ENCODE results near the gene CD226. TPM values are rescaled to one million over a fixed set of nuclear protein-coding genes. Genes with fewer than 3 reads are reported as not detected.
A peak's percentile ranks its signal among the peaks of the same experiment; 100 is the strongest.
"Not testable (repeated sequence)": the region's sequence is repeated elsewhere in the genome, so short reads cannot be mapped to it uniquely, and the experiment has no call there.

CD226 gene
- polyA plus RNA-seq, 3 donors, result 2.0 to 2.7 (median 2.7) TPM

DNA sequence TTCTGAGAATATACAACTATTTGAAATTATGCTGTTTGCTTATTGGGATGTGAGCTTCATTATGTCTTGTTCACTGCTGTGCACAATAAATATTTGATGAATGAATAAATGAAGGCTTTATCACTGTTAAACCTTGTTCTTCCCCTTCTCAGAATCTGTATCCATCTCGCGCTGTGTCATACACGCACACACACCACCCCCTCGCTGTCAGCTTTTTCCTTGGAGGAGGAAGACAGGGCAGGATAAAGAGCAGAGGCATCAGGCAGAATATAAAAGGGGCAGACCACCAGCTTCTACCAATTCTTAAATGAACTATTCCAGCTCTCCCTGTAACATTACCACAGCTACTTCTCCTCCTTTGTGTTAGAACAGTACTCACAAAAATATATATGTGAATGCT lies 75.0 kb downstream of the CD226 start:
- no peak for DNase-seq

GRCh38 chr18:69871363-69871762 lies 76.3 kb downstream of the CD226 start:
- no peak for DNase-seq

GRCh38 chr18:69870736-69871135 lies 76.9 kb downstream of the CD226 start:
- no peak for DNase-seq

DNA sequence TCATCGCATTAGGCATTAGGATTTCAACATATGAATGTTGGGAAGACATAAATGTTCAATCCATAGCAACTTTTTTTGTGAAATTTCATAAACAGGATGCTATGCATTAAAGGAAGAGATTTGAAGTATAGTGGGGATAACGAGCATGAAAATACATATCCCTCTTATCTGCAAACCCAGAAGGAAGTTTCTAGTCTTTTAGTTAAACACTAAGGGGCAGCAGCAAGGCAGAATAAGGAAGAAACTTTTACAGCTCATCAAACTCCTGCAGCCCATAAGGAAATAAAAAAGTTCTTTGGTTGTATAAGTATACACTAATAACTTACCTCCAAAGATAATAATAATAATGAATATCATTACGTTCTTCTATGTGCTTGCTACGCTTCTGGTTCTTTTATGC lies 81.5 kb downstream of the CD226 start:
- DNase-seq, result no peak

DNA sequence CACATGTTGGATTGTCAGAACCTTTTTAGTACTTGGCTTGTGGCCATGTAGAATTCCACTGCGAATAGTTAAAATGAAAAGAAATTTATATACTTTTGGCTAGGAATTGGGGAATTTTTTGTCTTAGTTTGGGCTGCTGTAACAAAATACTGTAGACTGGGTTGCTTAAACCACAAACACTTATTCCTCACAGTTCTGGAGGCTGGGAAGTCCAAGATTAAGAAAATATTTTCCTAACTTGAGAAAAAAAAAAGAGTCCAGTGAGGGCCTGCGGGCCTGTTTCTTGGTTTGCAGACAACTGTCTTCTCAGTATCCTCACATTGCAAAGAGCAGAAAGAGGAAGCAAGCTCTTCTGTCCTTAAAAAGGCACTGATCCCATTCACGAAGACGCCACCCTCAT lies 81.9 kb downstream of the CD226 start:
- no peak for DNase-seq

DNA sequence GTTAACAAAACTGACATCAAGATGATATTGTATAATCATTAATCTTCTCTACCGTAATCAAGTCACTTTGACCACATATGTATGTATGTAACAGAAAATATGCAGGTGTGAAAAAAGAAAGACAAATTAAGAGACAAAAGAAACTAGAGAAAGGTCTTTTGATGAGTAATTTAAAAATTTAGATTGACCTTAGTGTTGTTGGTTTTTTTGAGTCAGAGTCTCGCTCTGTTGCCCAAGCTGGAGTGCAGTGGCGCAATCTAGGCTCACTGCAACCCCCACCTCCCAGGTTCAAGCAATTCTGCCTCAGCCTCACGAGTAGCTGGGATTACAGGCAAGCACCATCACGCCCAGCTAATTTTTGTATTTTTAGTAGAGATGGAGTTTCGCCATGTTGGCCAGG lies 82.9 kb downstream of the CD226 start:
- not testable (repeated sequence) for DNase-seq

- DNase-seq, result no peak
Measured at GRCh38 chr18:69858897-69859296, 88.8 kb downstream of the CD226 start.

GRCh38 chr18:69854455-69854854 lies 93.2 kb downstream of the CD226 start:
- DNase-seq, result no peak

GRCh38 chr18:69853051-69853450 lies 94.6 kb downstream of the CD226 start:
- no peak for DNase-seq

DNA sequence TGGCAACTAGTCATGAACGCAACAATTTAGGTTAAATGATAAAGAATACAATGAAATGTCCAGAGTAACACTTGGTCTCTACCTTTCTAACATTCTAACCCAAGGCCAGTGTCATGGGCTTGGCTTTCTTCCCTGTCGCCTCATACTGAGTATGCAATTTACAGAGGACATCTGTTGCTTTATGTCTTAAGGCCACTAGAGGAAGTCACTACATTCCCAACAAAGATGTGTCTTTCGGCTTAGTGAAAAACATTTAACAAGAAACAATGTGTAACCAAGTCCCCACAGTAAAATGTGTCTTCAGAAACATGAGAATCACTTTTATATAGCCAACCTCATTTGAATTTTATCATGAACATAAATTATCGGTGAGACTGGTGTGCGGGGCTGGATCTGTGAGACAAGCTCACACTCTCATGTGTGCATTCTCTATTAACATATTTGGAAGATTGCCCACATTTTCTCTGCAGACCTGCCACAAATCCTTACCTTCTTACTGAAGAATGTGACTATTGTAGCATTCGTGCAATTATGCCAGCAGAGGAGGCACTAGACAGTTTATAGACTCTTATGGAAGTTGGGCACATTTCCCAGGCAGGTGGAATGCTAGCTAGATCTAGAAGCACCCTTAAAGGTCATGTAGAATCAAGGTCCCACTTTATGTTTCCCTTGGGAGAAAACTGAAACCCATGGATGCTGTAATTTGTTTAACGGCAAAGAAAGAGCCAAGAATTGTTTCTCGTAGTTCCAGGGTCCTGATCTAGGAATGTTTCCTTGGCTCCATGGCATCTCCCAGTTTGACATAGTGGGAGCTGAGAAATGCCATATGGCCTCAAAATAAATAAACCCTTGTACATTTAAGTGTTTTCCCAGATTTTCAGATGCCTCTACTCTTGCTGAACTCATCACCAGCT lies 101.8 kb downstream of the CD226 start:
- DNase-seq, result peak; percentile 15

- DNase-seq, result no peak
Measured at GRCh38 chr18:69844656-69845055, 103.0 kb downstream of the CD226 start.

- DNase-seq, result no peak
Measured at GRCh38 chr18:69843015-69843414, 104.7 kb downstream of the CD226 start.

- no peak for DNase-seq
Measured at GRCh38 chr18:69841117-69841516, 106.6 kb downstream of the CD226 start.

DNA sequence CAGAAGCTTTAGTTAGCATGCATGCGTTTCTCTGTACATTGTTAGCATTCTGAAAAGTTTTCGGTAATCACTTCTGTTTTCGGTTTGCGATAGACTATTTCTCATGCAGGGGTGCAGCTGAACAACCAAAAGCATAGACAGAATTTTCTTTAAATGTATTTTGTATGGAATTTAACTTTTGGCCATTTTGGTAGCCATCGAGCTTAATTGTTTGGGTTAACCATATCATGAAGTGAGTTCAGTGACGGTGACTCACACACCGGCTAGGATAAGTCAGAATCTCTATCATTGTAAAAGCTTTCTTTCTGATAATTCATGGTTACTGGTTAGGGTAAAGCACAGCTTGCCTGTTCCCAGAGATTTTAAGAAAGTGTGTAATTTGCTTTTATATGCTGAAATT lies 107.2 kb downstream of the CD226 start:
- no peak for DNase-seq

GRCh38 chr18:69840001-69840400 lies 107.7 kb downstream of the CD226 start:
- no peak for DNase-seq

- DNase-seq, result no peak
Measured at GRCh38 chr18:69839497-69839896, 108.2 kb downstream of the CD226 start.

- DNase-seq, result no peak
Measured at GRCh38 chr18:69838620-69839411, 108.9 kb downstream of the CD226 start.

DNA sequence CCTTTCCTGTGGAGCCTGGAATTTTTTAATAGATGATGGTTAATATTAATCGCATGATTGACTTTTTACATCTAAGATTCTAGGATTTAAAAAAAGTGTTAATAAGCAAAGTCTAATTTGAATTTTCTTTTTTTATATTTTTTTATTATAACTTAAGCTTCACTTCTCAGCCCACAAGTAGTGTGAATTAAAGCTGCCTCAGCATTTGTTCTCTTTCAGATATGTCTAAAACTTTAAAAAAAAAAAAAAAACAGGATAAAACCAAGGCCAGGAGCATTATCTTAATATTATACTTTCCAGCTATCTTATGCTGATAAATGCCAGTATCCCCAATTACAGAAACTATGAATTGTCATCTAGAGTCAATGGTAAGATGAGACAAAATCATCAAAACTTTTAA lies 109.7 kb downstream of the CD226 start:
- DNase-seq, result no peak

- not testable (repeated sequence) for DNase-seq
Measured at GRCh38 chr18:69834980-69835379, 112.7 kb downstream of the CD226 start.

DNA sequence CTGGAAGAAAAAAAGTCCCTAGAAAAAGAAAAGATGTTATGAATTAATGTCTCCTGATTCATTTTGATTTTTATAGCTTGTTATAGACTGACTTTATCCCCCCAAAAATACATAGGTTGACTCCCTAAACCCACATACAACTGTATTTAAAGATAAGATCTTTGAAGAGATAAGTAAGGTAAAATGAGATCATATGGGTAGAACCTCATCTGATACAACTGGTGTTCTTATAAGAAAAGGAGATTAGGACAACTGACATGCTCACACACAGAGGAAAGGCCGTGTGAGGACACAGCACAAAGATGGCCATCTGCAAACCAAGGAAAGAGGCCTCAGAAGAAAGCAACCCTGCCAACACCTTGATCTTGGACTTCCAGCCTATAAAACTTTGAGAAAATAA lies 117.5 kb downstream of the CD226 start:
- no peak for DNase-seq

- no peak for DNase-seq
Measured at GRCh38 chr18:69820538-69820937, 127.1 kb downstream of the CD226 start.

GRCh38 chr18:69819460-69819859 lies 128.2 kb downstream of the CD226 start:
- DNase-seq, result no peak

DNA sequence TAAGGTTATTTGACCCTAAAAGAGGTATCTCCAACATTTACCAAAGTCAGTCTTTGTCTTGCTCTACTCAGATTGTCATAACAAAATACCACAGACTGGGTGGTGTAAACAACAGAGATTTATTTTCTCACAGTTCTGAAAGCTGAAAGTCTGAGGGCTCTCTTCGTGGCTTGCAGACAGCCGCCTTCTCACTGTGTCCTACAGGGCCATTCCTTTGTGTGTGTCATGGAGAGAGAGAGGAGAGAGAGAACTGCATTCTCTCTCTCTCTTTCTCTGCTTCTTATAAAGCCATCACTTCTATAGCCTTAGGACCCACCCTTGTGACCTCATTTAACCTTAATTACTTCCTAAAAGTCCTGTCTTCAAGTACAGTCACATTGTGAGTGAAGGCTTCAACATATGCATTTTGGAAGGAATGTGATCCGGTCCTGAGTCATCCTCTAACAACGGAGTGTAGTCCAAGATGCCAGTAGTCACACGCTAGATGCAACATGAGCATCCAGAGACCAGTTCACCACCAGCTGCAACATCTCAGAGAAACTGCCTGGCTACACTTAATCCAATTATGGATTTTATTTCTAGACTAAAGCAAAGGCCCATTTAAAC lies 130.2 kb downstream of the CD226 start:
- peak; percentile 41 for DNase-seq
